GM10266 (cell line): Measurements from ENCODE around the gene STPG4.

Source experiments
- DNase-seq: peaks from one replicate; pipeline ENCODE4 v3.0.0; 2012; ENCODE audit errors: extremely low spot score
- CTCF ChIP-seq: IDR thresholded peaks from 2 replicates; pipeline ENCODE4 v1.5.1; 2012; ENCODE audit warnings: mild to moderate bottlenecking, low read depth; ENCODE audit not compliant: control insufficient read depth, insufficient read depth; ENCODE audit errors: missing control alignments

Gene STPG4

GRCh38 chr2:47049502-47049901 is 105.6 kb downstream of the STPG4 start:
- TF ChIP-seq CTCF, result no peak
- DNase-seq, result no peak

- DNase-seq, result no peak
- TF ChIP-seq CTCF, result no peak
These were observed 106.2 kb downstream of the STPG4 start for GRCh38 chr2:47048801-47049480.

GRCh38 chr2:47046271-47046670 is 108.8 kb downstream of the STPG4 start:
- no peak for DNase-seq
- TF ChIP-seq CTCF, result no peak

- no peak for DNase-seq
- TF ChIP-seq CTCF, result no peak
These were observed 111.2 kb downstream of the STPG4 start for GRCh38 chr2:47043891-47044239.

- no peak for TF ChIP-seq CTCF
- no peak for DNase-seq
These were observed 111.8 kb downstream of the STPG4 start for GRCh38 chr2:47043142-47043890.

- no peak for DNase-seq
- no peak for TF ChIP-seq CTCF
These were observed 113.0 kb downstream of the STPG4 start for GRCh38 chr2:47041891-47042684.

GRCh38 chr2:47041063-47041462 is 114.0 kb downstream of the STPG4 start:
- DNase-seq, result no peak
- no peak for TF ChIP-seq CTCF
